Adrenal gland (tissue), 12 donors: ENCODE measurements around the gene EML2. TPM values are rescaled to one million over a fixed set of nuclear protein-coding genes. Genes with fewer than 3 reads are reported as not detected.
"Not testable (repeated sequence)": the region's sequence is repeated elsewhere in the genome, so short reads cannot be mapped to it uniquely, and the experiment has no call there.

Experiments
- DNase-seq, 7 donors: peaks; one replicate each; pipeline ENCODE4 v3.0.0-alpha.2; 2019 to 2020
- H3K27ac ChIP-seq, 5 donors: fragments of 200-600 bp; sonication (generic) in 4 of 5; 1 replicate in 3 of 5; 2 replicates in 2 of 5; pipeline versions ENCODE4 v1.5.1 to v1.8.0; 2016 to 2020; ENCODE audit warnings: mild to moderate bottlenecking in 1 of 5
- H3K27me3 ChIP-seq: fragments of 200-600 bp; 2 replicates; pipeline ENCODE4 v1.8.0; 2021
- H3K36me3 ChIP-seq, 2 donors: fragments of 200-600 bp; replicated peaks in 1 of 2; 1 replicate in 1 of 2; 2 replicates in 1 of 2; pipeline versions ENCODE4 v1.5.1 to v1.8.0; 2018 to 2022
- H3K4me1 ChIP-seq, 2 donors: fragments of 200-600 bp; replicated peaks in 1 of 2; 1 replicate in 1 of 2; 2 replicates in 1 of 2; pipeline versions ENCODE4 v1.5.1 to v1.8.0; 2018 to 2021
- H3K4me3 ChIP-seq, 4 donors: fragments of 200-600 bp; sonication (generic) in 3 of 4; one replicate each; pipeline ENCODE4 v1.5.1; 2016 to 2018
- H3K9me3 ChIP-seq, 3 donors: fragments of 200-600 bp; sonication (generic) in 1 of 3; replicated peaks in 1 of 3; 1 replicate in 2 of 3; 2 replicates in 1 of 3; pipeline versions ENCODE4 v1.5.1 to v1.8.0; 2016 to 2021
- POLR2A ChIP-seq, 2 donors: fragments of 450-650 bp; IDR thresholded peaks; one replicate each; pipeline ENCODE4 v1.6.1; 2017; ENCODE audit warnings: antibody characterized with exemption in 2 of 2, mild to moderate bottlenecking in 2 of 2, moderate library complexity in 1 of 2
- WGBS, 4 donors: extraction: QIAGEN DNeasy Blood & Tissue Kit in 2 of 4; methylation state at CpG; one replicate each; pipeline versions ENCODE4 v1.1.5 to v1.1.7; 2013 to 2017; 5-methylcytosine and 5-hydroxymethylcytosine counted together
- intact Hi-C, 2 donors: fragments of 100-400 bp; cut with DNase I; formaldehyde crosslinking; loops; one replicate each; pipeline versions ENCODE4 v1.14.1 to v1.15.0; 2022 to 2023
- polyA plus RNA-seq, 3 donors: library from polyadenylated mRNA; stranded (reverse); fragments of 200-250 nt in 2 of 3; fragments of 350-450 nt in 1 of 3; fragmentation: Illumina TruSeq in 1 of 3; extraction: RNeasy Lipid Tissue Mini Kit (QIAGEN cat#74804) in 1 of 3; gene quantifications; one replicate each; pipeline ENCODE4 v1.2.3, GENCODE V29; 2013 to 2014
- total RNA-seq, 9 donors: library from RNA; depleted of rRNA in 4 of 9; stranded (reverse); fragments of >200 nt in 4 of 9; fragments of 120-200 nt in 1 of 9; fragmentation: NEBNext Ultra II Directional in 1 of 9; extraction: Animal tissue kit (Norgen Biotek cat#: 25700) in 1 of 9; gene quantifications; one replicate each; pipeline versions ENCODE4 v1.1.0 to v1.2.4, GENCODE V29; 2013 to 2023
- TF ChIP-seq, protein P1 (sequence below), 6 experiments: fragments of 450-650 bp in 4 of 6; fragments of 200-600 bp in 2 of 6; sonication (generic) in 1 of 6; IDR thresholded peaks; 1 replicate in 5 of 6; 2 replicates in 1 of 6; pipeline versions ENCODE4 v1.5.1 to v1.8.0; 2016 to 2021; ENCODE audit warnings: antibody characterized with exemption in 6 of 6, mild to moderate bottlenecking in 2 of 6, moderate library complexity in 1 of 6
- donor health status: healthy with polysubstance abuse.
- donor health status: Bipolar disorder and iron deficiency.
- donor health status: DM: yes; HTN: yes; CAD: no.
- donor health status: DM: no; HTN: no; CAD: no.
- donor health status: DM: no; HTN: no; CAD: no.
- donor health status: DM: yes; HTN: yes; CAD: no.

Gene EML2
- total and polyA plus RNA-seq, 12 donors, result 20.7 to 139 (median 83.9) TPM

DNA sequence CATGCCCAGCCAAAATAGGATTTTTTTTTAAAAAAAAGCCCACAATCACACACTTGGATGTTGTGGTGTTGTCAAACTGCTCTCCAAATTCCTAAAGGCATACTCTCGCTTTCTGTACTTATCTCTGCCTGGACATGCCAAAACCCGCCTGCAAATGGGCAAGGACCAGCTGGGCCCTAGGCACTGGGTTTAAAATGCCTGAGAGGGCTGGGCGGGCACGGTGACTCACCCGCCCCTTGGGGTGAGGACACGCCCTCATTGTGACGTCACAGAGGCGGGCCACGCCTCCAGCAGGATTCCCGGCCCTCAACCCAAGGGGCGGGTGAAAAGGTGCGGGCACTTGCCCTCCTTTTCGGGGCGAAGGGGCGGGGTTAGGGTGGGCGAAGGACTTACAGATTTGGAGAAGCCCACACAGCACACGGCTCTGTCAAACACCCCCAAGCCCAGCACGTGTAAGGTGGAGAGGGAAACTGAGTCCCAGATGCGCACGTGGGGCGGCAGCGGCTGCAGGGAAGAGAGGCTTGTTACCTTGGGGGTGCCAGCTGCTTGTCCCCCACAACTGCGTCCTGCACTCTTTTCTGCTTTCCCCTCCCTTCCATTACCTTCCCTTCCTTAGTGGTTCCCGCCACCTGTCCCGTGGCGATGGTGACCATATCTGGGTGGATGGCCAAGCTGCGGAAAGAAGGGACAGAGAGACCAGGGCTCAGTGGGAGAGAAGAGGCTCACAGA, 6.6 kb downstream of the EML2 start:
- TF ChIP-seq, protein P1, sequence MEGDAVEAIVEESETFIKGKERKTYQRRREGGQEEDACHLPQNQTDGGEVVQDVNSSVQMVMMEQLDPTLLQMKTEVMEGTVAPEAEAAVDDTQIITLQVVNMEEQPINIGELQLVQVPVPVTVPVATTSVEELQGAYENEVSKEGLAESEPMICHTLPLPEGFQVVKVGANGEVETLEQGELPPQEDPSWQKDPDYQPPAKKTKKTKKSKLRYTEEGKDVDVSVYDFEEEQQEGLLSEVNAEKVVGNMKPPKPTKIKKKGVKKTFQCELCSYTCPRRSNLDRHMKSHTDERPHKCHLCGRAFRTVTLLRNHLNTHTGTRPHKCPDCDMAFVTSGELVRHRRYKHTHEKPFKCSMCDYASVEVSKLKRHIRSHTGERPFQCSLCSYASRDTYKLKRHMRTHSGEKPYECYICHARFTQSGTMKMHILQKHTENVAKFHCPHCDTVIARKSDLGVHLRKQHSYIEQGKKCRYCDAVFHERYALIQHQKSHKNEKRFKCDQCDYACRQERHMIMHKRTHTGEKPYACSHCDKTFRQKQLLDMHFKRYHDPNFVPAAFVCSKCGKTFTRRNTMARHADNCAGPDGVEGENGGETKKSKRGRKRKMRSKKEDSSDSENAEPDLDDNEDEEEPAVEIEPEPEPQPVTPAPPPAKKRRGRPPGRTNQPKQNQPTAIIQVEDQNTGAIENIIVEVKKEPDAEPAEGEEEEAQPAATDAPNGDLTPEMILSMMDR (IDR thresholded peaks at IDR 0.05), result no peak
- peak in 1 of 2 donors; percentile 62 for TF ChIP-seq POLR2A (IDR thresholded peaks at IDR 0.05)
- H3K9me3 ChIP-seq, result no peaks in the 10 kb centered on the region
- H3K4me3 ChIP-seq, result no peak overlapping the region
- peaks cover 0 to 20% of the 10 kb centered on the region in 2 donors for H3K36me3 ChIP-seq
- intact Hi-C loops, result no loop called here
- WGBS, 4 donors, result 44 to 71% (median 50%) methylated on average over 13 to 27 of the region's 27 CpGs
- peaks cover 0 to 14% of the 10 kb centered on the region in 2 donors for H3K4me1 ChIP-seq
- DNase-seq, result peak; percentile 90 to 96 (median 94)
- peak overlapping the region in 4 of 5 donors; percentile 42 to 75 (median 66) for H3K27ac ChIP-seq
- H3K27me3 ChIP-seq, result no peaks in the 10 kb centered on the region

DNA sequence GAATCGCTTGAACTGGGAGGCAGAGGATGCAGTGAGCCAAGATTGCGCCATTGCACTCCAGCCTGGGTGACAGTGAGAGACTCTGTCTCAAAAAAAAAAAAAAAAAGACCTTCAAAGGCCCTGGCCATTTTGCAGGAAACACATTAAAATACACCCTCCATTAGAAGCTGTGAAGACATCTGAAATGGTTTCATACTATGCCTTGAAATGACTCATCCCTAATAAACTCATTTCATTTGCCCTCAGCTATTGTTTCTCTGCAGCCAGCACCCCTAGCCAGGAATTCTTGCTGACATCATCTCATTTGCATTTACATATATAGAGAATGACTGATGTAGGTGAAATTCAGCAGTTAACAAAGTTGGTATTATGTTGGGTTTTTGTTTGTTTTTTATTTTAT, 8.7 kb downstream of the EML2 start:
- peaks cover 0 to 37% of the 10 kb centered on the region in 2 donors for H3K36me3 ChIP-seq
- H3K4me3 ChIP-seq, result no peak overlapping the region
- no peak for DNase-seq
- H3K4me1 ChIP-seq, result peaks cover 0 to 4% of the 10 kb centered on the region in 2 donors
- H3K27ac ChIP-seq, result no peak overlapping the region
- TF ChIP-seq POLR2A (IDR thresholded peaks at IDR 0.05), result no peak
- TF ChIP-seq, protein P1 (IDR thresholded peaks at IDR 0.05), result no peak
- no peaks in the 10 kb centered on the region for H3K27me3 ChIP-seq
- intact Hi-C loops, result no loop called here
- no peaks in the 10 kb centered on the region for H3K9me3 ChIP-seq
- WGBS, 4 donors, result 86 to 95% (median 90%) methylated on average over 2 of the region's 2 CpGs

DNA sequence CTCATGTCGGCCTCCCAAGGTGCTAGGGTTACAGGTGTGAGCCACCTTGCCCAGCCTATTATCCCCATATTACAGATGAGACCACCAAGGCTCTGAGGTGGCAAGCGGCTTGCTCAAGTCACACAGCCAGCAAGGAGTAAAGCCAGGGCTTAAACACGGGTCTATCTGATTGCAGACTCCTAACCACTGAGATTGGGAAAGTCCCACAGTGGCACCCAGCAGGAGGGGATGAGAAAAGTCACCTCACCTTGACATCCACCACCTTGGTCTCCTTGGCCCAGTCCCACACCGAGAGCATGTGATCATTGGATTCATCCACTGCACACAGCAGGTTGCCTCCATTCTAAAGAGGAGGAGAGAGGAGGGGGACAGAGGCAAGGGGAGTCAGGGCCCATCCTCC, 9.5 kb downstream of the EML2 start:
- no peak for TF ChIP-seq POLR2A (IDR thresholded peaks at IDR 0.05)
- TF ChIP-seq, protein P1 (IDR thresholded peaks at IDR 0.05), result no peak
- no peak overlapping the region for H3K4me3 ChIP-seq
- no peaks in the 10 kb centered on the region for H3K27me3 ChIP-seq
- no peak overlapping the region for H3K27ac ChIP-seq
- no peak for DNase-seq
- peaks cover 0 to 4% of the 10 kb centered on the region in 2 donors for H3K4me1 ChIP-seq
- intact Hi-C loops, result no loop called here
- no peaks in the 10 kb centered on the region for H3K9me3 ChIP-seq
- 80 to 87% (median 85%) methylated on average over 2 to 4 of the region's 4 CpGs for whole genome bisulfite sequencing, 4 donors
- peaks cover 0 to 39% of the 10 kb centered on the region in 2 donors for H3K36me3 ChIP-seq

DNA sequence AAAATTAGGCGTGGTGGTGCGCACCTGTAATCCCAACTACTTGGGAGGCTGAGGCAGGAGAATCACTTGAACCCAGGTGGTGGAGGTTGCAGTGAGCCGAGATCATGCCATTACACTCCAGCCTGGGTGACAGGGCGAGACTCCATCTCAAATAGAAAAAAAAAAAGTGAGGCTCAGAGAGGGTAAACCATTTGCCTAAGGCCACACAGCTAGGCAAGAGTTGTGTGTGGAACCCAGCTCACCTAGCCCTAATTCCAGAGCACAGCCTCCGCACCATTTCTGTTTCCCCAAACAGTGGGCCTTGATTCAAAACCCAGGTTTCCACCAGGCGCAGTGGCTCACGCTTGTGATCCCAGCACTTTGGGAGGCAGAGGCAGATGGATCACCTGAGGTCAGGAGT, 11.0 kb downstream of the EML2 start:
- peaks cover 0 to 39% of the 10 kb centered on the region in 2 donors for H3K36me3 ChIP-seq

DNA sequence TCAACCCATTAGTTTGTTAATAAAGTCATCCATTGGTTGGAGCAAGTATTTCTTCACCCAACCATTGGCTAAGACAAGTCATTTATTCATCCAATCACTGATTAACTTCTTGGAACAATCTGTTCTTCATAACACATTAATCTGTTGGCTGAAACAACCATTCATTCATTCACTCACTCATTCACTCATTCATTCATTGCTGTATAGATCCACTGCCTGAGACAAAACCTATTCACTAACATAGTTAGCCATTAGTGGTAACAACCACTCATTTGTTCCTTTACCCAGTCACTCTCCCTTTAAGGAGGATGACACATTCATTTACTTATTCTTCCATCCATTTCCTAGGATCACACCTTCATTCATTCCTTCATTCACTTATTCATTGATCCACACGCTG, 15.2 kb downstream of the EML2 start:
- Histone ChIP-seq H3K4me1 (no peaks in the 10 kb centered on the region), H3K27ac (no peak overlapping the region), H3K4me3 (no peak overlapping the region), H3K27me3 (no peaks in the 10 kb centered on the region), H3K36me3 (peaks cover 0 to 63% of the 10 kb centered on the region in 2 donors), H3K9me3 (no peaks in the 10 kb centered on the region)
- 94 to 100% (median 97%) methylated on average over 1 of the region's 1 CpG for WGBS, 4 donors
- intact Hi-C loops, result no loop called here
- DNase-seq, result no peak
- TF ChIP-seq, protein P1 (IDR thresholded peaks at IDR 0.05), result no peak
- TF ChIP-seq POLR2A (IDR thresholded peaks at IDR 0.05), result no peak

More for the DNA sequence above, 11.0 kb downstream of the EML2 start:
- H3K9me3 ChIP-seq, DNase-seq, H3K4me1 ChIP-seq, H3K4me3 ChIP-seq, intact Hi-C loops, H3K27ac ChIP-seq, H3K27me3 ChIP-seq: not testable (repeated sequence)
- 88 to 96% (median 94%) methylated on average over 6 to 7 of the region's 7 CpGs for WGBS, 4 donors
